Smooth muscle cell (in vitro differentiated cells): Measurements from ENCODE around the gene RPL41. TPM values are rescaled to one million over a fixed set of nuclear protein-coding genes. Genes with fewer than 3 reads are reported as not detected.

Source experiments
- DNase-seq: peaks from one replicate; lab custom pipeline; 2025; ENCODE audit not compliant: unreplicated experiment; lab: John Stamatoyannopoulos, UW
- H2AFZ ChIP-seq: fragments of 200-600 bp; sonication (generic); 2 replicates; pipeline ENCODE4 v1.6.0; 2016; ENCODE audit warnings: antibody characterized with exemption, low read depth, mild to moderate bottlenecking
- H3F3A ChIP-seq: fragments of 200-600 bp; sonication (generic); 2 replicates; pipeline ENCODE4 v1.6.0; 2017; ENCODE audit warnings: antibody characterized with exemption, low read depth
- H3K27ac ChIP-seq: fragments of 200-600 bp; sonication (generic); 2 replicates; pipeline ENCODE4 v1.5.1; 2016; ENCODE audit warnings: low read depth, mild to moderate bottlenecking
- H3K27me3 ChIP-seq: fragments of 200-600 bp; sonication (generic); 2 replicates; pipeline ENCODE4 v1.6.1; 2016; ENCODE audit warnings: low read depth, mild to moderate bottlenecking
- H3K36me3 ChIP-seq: fragments of 200-600 bp; sonication (generic); 2 replicates; pipeline ENCODE4 v1.5.1; 2016; ENCODE audit warnings: low read depth
- H3K4me1 ChIP-seq: fragments of 200-600 bp; sonication (generic); 2 replicates; pipeline ENCODE4 v1.5.1; 2016; ENCODE audit warnings: low read depth
- H3K4me2 ChIP-seq: fragments of 200-600 bp; sonication (generic); 2 replicates; pipeline ENCODE4 v1.6.0; 2016; ENCODE audit warnings: mild to moderate bottlenecking
- H3K4me3 ChIP-seq: fragments of 200-600 bp; sonication (generic); 2 replicates; pipeline ENCODE4 v1.5.1; 2016; ENCODE audit warnings: mild to moderate bottlenecking
- H3K79me2 ChIP-seq: fragments of 200-600 bp; sonication (generic); 2 replicates; pipeline ENCODE4 v1.6.0; 2016; ENCODE audit warnings: low read depth, mild to moderate bottlenecking
- H3K9ac ChIP-seq: fragments of 200-600 bp; sonication (generic); 2 replicates; pipeline ENCODE4 v1.6.0; 2016; ENCODE audit warnings: low read depth
- H3K9me3 ChIP-seq: fragments of 200-600 bp; sonication (generic); replicated peaks from 2 replicates; pipeline ENCODE4 v1.5.1; 2016; ENCODE audit warnings: low read depth
- H4K20me1 ChIP-seq: fragments of 200-600 bp; sonication (generic); 2 replicates; pipeline ENCODE4 v1.6.0; 2016; ENCODE audit warnings: low read depth
- CTCF ChIP-seq: fragments of 200-600 bp; sonication (generic); IDR thresholded peaks from 2 replicates; pipeline ENCODE4 v1.5.1; 2017; ENCODE audit warnings: borderline replicate concordance, mild to moderate bottlenecking, antibody characterized with exemption; ENCODE audit not compliant: insufficient read depth, poor library complexity, severe bottlenecking
- WGBS: methylation state at CpG from one replicate; pipeline ENCODE4 v1.1.7; 2016; ENCODE audit warnings: low lambda C conversion rate; 5-methylcytosine and 5-hydroxymethylcytosine counted together
- polyA plus RNA-seq: library from polyadenylated mRNA; unstranded; fragments of >200 nt; fragmentation: Nextera tagmentation; extraction: Ambion mirVana; gene quantifications from 2 replicates; pipeline ENCODE4 v1.2.1, GENCODE V29; 2016
- total RNA-seq: library from RNA; depleted of rRNA; stranded (reverse); fragments of >200 nt; gene quantifications from 2 replicates; pipeline ENCODE4 v1.2.3, GENCODE V29; 2014

RPL41 gene
- total and polyA plus RNA-seq, 2 experiments from 2014 or later: 2,414 to 3,246 TPM

- Histone ChIP-seq H3K4me1 (peaks cover 12% of the 10 kb centered on the region), H3K4me2 (peak overlapping the region; percentile 16), H2AFZ (no peak overlapping the region), H3K36me3 (no peaks in the 10 kb centered on the region), H3K27me3 (no peaks in the 10 kb centered on the region), H3K9ac (no peak overlapping the region), H3K27ac (peak overlapping the region; percentile 95), H3F3A (peaks cover 5% of the 10 kb centered on the region), H3K79me2 (peaks cover 8% of the 10 kb centered on the region), H4K20me1 (peaks cover 10% of the 10 kb centered on the region), H3K9me3 (no peaks in the 10 kb centered on the region), H3K4me3 (no peak overlapping the region)
- TF ChIP-seq CTCF: no peak
- 92% methylated on average over 17 of the region's 17 CpGs for WGBS
- DNase-seq: no peak
Observed at GRCh38 chr12:56120158-56120846, 3.9 kb downstream of the RPL41 start.

DNA sequence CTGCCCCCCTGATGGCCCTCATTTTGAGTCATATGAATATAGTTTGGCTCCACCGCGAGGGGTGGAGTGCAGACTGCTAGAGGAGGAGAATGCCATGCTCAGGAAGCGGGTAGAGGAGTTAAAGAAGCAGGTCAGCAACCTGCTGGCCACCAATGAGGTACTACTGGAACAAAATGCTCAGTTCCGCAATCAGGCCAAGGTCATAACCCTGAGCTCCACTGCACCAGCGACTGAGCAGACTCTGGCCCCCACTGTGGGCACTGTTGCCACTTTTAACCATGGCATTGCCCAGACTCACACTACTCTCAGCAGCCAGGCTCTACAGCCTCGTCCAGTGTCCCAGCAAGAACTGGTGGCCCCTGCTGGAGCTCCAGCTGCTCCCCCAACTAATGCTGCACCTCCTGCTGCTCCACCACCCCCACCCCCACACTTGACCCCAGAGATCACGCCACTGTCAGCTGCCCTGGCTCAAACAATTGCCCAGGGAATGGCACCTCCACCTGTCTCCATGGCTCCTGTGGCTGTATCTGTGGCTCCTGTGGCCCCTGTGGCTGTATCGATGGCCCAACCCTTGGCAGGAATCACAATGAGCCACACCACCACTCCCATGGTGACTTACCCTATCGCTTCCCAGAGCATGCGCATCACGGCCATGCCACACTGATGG lies 4.9 kb downstream of the RPL41 start:
- Histone ChIP-seq H3K4me1 (peaks cover 13% of the 10 kb centered on the region), H4K20me1 (peaks cover 10% of the 10 kb centered on the region), H3K4me2 (no peak overlapping the region), H3F3A (peaks cover 6% of the 10 kb centered on the region), H2AFZ (no peak overlapping the region), H3K9me3 (no peaks in the 10 kb centered on the region), H3K27ac (no peak overlapping the region), H3K9ac (no peak overlapping the region), H3K36me3 (no peaks in the 10 kb centered on the region), H3K27me3 (no peaks in the 10 kb centered on the region), H3K4me3 (no peak overlapping the region), H3K79me2 (peaks cover 8% of the 10 kb centered on the region)
- DNase-seq: no peak
- no peak for TF ChIP-seq CTCF
- 98% methylated on average over 11 of the region's 11 CpGs for WGBS

DNA sequence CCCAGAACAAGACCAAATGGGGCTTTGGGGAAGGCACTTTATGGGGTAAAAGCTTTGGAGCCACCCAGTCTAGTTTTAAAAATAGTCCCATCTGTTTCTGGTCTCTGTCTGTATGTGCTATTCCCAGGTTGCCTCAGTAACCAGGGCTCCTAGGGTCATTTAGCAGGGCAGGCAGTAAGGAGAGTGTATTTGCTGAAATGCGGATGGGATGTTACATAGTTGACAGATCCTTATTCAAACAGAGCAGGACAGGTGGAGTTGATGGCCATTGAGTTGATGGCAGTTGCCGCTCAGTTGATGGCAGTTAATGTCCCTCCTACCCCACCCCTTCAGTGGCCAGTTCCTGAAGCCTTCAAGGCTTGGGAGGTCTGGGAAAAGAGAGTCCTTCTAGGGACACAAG lies 6.2 kb downstream of the RPL41 start:
- Histone ChIP-seq H3K9ac (no peak overlapping the region), H3K4me2 (no peak overlapping the region), H3K4me3 (no peak overlapping the region), H3K9me3 (no peaks in the 10 kb centered on the region), H3K79me2 (no peaks in the 10 kb centered on the region), H2AFZ (no peak overlapping the region), H3K27me3 (no peaks in the 10 kb centered on the region), H3F3A (peaks cover 19% of the 10 kb centered on the region), H3K36me3 (no peaks in the 10 kb centered on the region), H4K20me1 (peaks cover 7% of the 10 kb centered on the region), H3K4me1 (peaks cover 25% of the 10 kb centered on the region), H3K27ac (no peak overlapping the region)
- no peak for DNase-seq
- WGBS: 90% methylated on average over 2 of the region's 2 CpGs
- TF ChIP-seq CTCF: no peak
